GM12864 (cell line): ENCODE measurements around the gene OR2B6.
"Not testable (repeated sequence)": the region's sequence is repeated elsewhere in the genome, so short reads cannot be mapped to it uniquely, and the experiment has no call there.

Source experiments
- DNase-seq: peaks from one replicate; pipeline ENCODE4 v3.0.0-alpha.2; 2011; ENCODE audit warnings: low read depth
- H3K4me3 ChIP-seq: 2 replicates; pipeline ENCODE4 v1.5.1; 2011; ENCODE audit warnings: mild to moderate bottlenecking, low read depth, low read length, control low read depth
- CTCF ChIP-seq: IDR thresholded peaks from 2 replicates; pipeline ENCODE4 v1.5.1; 2011; ENCODE audit warnings: low read depth, mild to moderate bottlenecking, moderate library complexity, low read length, control low read depth, inconsistent platforms; ENCODE audit errors: missing control alignments

The OR2B6 gene

GRCh38 chr6:27940766-27941165 lies 16.3 kb upstream of the OR2B6 start:
- no peak for DNase-seq
- TF ChIP-seq CTCF: no peak
- no peak overlapping the region for H3K4me3 ChIP-seq

DNA sequence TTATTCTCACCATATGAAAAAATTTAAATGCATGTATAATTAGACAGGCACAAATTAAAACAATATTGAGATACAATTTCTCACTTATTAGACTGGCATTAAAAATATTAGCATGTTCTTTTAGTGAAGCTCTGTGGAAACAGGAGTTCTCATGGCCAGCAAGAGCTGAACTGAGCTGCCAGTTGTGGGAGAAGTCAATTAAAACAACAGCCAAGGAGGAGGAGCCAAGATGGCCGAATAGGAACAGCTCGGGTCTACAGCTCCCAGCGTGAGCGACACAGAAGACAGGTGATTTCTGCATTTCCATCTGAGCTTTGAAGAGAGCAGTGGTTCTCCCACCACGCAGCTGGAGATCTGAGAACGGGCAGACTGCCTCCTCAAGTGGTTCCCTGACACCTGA lies 14.0 kb upstream of the OR2B6 start:
- not testable (repeated sequence) for DNase-seq, H3K4me3 ChIP-seq

- no peak for TF ChIP-seq CTCF
- no peak for DNase-seq
- H3K4me3 ChIP-seq: no peak overlapping the region
These were observed 8.8 kb upstream of the OR2B6 start for GRCh38 chr6:27948237-27948636.

DNA sequence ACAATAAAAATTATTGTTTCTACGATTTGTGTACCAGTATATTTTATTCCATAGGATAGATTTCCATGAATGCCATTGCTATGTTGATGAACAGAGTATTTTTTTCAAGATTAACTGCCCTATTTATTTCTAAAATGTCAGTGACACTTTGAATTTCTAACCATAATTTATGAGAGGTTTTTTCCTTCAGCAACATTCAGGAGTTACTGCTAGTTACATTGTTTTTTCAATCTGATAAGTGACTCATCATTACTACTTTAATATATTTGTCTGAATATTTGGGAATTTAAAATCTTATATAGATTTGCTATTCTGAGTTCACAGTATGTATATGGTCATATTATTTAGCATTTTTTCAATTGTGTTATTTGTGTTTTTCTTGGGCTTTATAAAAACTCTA lies 6.0 kb upstream of the OR2B6 start:
- H3K4me3 ChIP-seq: no peak overlapping the region
- no peak for TF ChIP-seq CTCF
- no peak for DNase-seq

GRCh38 chr6:27957516-27957915 lies 475 bp downstream of the OR2B6 start:
- no peak for TF ChIP-seq CTCF
- no peak overlapping the region for H3K4me3 ChIP-seq
- no peak for DNase-seq

DNA sequence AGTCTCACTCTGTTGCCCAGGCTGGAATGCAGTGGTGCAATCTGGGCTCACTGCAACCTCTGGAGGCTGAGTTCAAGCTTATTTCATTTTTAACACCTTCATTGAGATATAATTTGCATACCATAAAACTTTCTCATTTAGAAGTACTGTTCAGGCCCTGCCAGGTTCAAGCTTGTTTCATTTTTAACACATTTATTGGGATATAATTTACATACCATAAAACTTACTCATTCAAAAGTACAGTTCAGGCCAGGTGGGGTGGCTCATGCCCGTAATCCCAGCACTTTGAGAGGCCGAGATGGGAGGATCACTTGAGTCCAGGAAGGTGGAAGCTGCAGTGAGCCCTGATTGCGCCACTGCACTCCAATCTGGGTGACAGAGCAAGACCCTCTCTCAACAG lies 5.5 kb downstream of the OR2B6 start:
- DNase-seq: no peak
- no peak for TF ChIP-seq CTCF
- H3K4me3 ChIP-seq: no peak overlapping the region

DNA sequence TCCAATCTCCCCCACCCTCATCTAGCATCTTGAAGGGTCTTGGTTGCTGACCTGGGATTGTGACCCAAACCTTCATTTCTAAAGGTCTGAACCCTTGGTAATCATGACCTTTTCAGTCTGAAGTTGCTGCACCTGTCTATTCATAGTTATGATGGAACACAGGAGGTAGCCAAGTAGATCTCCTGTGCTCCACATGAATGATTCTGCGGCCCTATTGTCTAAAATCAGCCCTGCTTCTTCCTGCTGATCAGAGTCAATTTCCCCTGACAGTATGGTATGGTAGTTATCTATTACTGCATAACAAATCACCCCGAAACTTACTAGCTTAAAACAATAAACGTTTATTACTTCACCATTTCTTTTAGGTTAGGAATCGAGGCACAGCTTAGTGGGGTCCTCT lies 9.0 kb downstream of the OR2B6 start:
- TF ChIP-seq CTCF: no peak
- DNase-seq: no peak
- H3K4me3 ChIP-seq: no peak overlapping the region
